DMS 273 (cell line): ENCODE measurements around the gene PHEX.

Source experiments
- DNase-seq: peaks from one replicate; lab custom pipeline; 2025; ENCODE audit not compliant: unreplicated experiment; lab: John Stamatoyannopoulos, UW

The PHEX gene

DNA sequence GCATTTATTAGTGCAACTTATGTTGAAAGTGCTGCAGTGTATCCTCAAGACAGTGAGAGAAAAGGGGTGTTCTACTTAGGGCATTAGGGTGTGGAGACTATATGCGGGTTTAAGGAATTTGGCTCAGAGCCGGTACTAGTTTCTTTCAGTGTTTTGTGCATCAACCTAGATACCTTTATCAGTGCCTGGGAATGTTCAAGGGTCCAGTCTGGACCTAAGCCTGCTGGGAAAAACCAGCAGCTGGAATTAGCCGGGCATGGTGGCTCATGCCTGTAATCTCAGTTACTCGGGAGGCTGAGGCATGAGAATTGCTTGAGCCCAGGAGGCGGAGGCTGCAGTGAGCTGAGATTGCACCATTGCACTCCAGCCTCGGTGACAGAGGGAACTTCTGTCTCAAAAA is 7.4 kb downstream of the PHEX start:
- DNase-seq, result no peak

DNA sequence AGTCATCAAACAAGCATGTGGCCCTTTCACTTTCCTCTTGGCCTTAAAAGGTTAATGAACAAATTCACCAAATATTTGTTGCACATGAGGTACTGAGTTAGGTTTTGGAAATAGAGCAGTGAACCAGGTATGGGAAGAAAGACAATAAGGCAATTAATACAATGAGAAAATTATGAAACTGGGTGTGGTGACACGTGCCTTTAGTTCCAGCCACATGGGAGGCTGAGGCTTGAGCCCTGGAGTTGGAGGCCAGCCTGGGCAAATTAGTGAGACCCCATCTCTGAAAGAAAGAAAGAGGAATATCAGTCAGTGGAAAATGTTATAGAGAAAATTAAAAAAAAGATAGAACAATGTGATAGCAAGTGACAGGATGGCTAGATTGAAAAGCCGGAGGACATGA is 8.1 kb downstream of the PHEX start:
- DNase-seq, result no peak

GRCh38 chrX:22041907-22042530 is 9.9 kb downstream of the PHEX start:
- peak; percentile 81 for DNase-seq

- no peak for DNase-seq
These were observed 11.7 kb downstream of the PHEX start for GRCh38 chrX:22043872-22044271.

GRCh38 chrX:22047468-22047867 is 15.3 kb downstream of the PHEX start:
- DNase-seq, result no peak

DNA sequence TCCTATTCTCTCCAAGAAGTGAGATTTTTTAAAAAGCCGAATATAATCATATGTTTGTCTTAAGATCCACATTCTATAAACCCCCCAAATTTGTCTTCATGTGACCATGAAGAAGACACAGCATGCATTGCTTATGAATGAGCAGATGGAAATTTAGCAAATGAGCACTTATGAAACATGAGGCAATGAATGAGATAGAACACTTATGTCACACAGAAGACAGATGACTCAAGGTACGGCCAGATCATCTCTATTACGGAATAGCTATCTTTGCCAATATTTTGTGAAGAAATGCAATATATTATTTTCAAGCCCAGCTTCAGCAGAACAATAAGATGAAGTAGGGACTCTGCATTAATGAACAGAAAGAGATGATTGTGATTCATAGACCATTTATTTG is 21.4 kb downstream of the PHEX start:
- DNase-seq, result no peak

GRCh38 chrX:22056235-22056634 is 24.1 kb downstream of the PHEX start:
- no peak for DNase-seq

DNA sequence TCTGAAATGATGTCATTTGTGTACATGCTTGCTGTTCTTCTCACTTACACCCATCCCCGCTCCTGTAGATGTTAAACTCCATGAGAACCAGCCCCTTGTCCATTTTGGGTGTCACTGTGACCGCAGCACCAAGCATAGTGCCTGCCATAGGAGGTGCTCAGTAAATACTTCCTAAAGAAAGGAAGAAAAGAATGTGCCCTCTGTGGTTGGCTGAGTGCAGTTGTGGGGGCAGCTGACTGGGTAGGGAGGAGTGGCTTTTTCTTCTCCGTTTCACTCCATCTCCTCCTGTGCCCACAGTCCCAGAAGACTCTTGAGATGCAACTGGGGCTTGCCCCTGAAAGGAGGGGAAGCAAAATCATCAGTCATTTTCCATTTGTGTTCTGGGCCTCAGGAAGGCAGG is 25.5 kb downstream of the PHEX start:
- no peak for DNase-seq

DNA sequence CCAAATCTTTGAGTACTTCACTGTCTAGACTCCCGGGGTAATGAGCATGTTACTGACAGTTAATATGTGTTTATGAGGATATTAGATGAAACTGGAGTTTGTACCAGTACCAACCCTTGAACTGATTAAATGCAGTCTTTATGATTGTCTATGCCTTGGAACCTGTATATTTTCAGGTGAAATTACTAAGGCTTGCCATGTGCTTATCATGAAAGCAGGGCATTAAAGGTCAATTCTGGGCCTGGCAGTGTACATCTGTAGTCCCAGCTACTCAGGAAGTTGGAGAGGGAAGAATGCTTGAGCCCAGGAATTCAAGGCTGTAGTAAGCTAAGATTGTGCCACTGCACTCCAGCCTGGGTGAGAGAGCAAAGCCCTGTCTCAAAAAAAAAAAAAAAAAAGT is 27.6 kb downstream of the PHEX start:
- DNase-seq, result no peak

- no peak for DNase-seq
These were observed 28.5 kb downstream of the PHEX start for GRCh38 chrX:22060415-22061280.

DNA sequence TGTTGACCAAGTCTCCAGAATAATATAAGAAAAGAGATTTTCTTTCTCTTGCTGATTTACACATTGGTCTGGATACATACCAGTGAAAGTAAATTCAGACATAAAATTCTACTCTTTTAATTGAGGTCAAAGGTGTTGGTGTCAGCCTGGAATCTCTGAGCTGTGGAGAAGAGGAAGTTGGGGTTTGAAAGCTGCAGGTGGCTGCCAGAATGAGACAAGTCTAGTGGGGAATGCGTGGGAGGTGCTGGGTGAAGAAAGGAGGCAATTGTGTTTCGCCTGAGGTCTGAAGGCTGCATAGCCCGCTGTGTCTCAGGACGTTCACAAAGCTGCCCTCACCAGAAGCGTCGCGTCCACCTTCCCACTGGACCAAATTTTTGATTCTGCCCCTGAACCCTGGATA is 31.2 kb downstream of the PHEX start:
- DNase-seq, result no peak

DNA sequence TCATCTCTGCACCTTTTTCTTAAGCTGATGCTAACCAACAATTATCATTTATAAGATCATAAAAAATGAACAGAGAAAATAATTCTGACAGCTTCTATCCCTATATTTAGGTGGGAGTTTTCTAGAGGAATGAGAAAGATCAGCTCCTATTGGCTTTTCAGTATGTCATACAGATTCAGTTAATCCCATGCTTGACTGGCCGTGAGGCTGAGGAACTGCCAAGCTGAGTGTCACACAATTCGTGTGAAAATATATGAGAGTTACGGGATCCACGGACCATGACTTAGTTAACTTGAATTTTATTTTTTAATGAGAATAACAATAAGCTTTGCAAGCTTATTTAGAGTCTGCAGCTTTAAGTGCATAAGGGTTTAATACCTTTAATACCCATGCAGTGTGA is 37.5 kb downstream of the PHEX start:
- no peak for DNase-seq

DNA sequence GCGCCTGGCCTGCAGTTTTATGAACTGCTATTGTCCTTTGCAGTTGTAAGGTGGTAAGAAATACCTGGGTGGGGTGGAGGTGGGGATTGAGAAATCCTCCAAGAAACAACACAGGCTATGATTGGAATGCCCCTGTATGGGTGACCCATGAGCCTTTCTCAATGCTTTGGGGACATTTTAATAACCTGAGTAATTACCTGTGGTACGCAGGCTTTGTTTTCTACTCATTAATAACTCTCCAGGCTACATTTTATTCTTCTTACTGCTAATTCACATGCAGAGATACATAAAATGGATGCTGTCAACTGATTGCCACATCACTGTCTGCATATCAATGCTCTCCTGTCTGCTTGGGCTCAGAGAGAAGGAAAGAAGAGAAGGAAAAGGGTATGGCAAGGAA is 41.8 kb downstream of the PHEX start:
- DNase-seq, result no peak

- no peak for DNase-seq
These were observed 46.0 kb downstream of the PHEX start for GRCh38 chrX:22078117-22078516.

DNA sequence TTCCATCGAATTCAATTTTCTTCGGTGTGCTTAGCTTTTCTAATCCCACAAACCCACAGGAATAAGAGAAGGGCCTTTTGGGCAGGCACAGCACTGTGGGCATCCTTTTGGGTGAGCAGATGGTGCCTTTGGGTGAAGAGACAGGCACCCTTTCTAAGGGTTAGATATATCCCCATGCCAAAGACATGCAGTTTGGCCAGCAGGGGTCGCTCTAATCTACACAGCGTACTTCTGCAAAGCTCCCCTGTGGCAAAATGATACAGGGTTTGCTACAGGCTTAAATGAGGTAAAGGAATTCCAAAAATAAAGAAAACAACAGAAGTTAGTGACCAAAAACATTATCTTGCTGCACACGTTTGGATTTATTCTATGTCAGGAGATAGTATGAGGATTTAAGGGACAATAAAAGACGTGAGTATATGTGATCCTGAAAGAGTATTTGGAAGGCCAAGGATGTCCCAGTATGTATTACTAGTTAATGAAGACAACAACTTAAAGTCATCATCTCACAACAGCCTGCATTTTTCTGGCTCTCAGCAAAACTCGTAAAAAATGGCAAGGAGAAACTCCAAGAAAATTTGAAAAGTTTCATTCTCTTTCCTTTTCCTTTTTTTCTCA is 49.5 kb downstream of the PHEX start:
- peak; percentile 87 for DNase-seq

GRCh38 chrX:22086003-22086402 is 53.9 kb downstream of the PHEX start:
- no peak for DNase-seq

DNA sequence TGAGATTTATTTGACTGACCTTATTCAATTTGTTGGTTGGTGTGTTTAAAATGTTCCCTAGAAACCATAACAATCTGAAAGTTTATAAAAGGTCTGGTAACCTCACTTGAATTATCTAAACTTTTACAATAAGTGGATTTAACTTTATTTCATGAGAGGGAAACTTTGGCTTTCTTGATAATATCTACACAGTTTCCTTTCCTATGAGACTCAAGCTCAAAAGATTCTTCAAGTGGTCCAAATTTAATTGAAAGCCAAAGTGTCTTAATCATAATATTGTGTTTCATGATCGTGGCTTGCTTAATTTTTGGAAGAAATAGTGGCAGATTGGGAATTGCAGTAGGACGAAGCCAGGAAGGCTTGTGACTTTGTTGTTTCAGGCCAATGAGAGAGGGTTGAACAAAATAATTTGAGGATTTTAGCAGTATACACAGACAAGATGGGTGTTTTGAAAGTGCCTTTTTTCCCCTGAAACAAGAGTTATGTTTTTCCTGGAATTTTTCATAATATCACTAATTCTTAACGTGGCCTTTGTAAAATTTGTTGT is 55.0 kb downstream of the PHEX start:
- no peak for DNase-seq

GRCh38 chrX:22088326-22088725 is 56.2 kb downstream of the PHEX start:
- no peak for DNase-seq

GRCh38 chrX:22090181-22090580 is 58.1 kb downstream of the PHEX start:
- DNase-seq, result no peak

DNA sequence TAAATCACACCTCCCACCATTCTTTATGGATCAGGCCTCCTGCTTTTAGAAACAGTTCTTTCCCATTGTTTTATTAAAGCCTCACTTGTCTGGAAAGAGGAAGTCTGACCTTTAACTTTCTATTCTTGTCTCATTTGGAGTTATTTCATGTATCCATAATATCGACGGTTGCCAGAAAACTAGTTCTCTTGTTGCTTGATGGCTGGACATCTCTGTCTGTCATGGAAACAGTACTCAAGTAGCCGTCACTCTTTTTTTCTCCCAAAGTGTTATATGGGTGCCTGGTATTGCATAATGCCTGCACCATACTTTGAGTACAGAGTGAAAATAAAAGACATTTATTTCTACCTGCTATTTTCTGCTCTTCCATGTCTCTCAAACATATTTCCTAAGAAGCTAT is 61.4 kb downstream of the PHEX start:
- no peak for DNase-seq

DNA sequence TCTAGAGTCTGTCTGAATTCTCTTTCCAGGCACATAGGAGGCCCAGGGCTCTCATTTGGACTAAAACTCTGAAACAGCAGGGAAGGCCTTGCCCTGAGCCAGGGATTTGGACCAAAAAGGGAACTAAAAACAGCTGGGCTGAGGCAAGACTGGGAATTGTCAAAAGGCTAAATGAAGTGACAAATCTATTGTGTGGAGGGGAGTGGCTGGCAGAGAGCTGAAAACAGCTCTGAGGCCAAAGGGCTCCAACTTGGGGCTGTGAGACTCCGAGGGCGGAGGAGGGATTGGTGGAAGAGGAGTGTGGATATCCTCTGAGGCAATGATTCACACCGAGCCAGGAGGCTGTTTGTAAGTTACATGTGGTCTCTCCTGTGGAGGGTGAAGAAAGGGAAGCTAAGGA is 63.2 kb downstream of the PHEX start:
- no peak for DNase-seq

DNA sequence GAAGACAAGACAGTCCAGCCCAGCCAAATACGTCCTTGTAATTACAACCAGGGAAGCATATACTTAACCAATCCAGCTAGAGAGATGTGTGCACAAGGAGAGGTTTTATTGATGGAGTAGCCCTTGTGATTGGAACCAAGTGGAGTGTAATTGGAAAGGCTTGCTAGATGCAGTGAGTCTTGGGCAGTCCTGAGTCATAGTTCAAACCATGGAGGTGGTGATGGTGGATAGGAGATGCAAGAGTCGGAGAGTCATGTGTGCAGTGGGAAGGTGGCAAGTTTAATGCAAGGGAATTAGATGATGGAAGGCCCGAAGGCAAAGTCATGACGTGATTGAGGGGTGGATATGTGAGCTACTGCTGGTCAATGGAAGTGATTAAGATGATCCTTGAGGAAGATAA is 63.7 kb downstream of the PHEX start:
- DNase-seq, result no peak
